ENCODE results near the gene ZNF407.

Gene ZNF407

DNA sequence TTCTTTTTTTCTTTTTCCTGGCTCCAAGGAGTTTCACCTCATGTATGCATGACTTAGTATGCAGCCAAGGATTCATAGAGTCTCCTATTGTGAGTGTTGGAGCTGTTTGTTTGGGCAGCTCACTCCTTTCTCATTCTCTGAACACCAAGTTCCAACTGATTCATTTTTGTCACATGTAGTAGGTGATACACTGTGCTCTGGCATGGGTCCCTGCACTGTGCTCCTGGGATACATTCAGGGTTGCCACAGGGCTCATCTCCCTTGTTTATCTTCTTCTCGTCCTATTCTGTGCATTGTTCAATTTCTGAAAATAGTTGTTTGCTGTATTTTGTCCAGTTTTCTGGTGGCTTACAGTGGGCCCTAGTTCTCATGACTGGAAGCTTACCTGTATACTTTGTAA, 96.8 kb downstream of the ZNF407 start:
- H3F3A ChIP-seq (ENCODE audit: insufficient read depth): no peaks in the 10 kb centered on the region
- H3K9me2 ChIP-seq (replicated peaks; ENCODE audit: insufficient read depth, low read length): no peaks in the 10 kb centered on the region
- no peaks in the 10 kb centered on the region for H4K20me1 ChIP-seq (ENCODE audit: low read depth, low read length)
- no peak overlapping the region for H3K4me2 ChIP-seq (ENCODE audit: low read depth, low read length, poor library complexity, severe bottlenecking)
- TF ChIP-seq, protein P1, sequence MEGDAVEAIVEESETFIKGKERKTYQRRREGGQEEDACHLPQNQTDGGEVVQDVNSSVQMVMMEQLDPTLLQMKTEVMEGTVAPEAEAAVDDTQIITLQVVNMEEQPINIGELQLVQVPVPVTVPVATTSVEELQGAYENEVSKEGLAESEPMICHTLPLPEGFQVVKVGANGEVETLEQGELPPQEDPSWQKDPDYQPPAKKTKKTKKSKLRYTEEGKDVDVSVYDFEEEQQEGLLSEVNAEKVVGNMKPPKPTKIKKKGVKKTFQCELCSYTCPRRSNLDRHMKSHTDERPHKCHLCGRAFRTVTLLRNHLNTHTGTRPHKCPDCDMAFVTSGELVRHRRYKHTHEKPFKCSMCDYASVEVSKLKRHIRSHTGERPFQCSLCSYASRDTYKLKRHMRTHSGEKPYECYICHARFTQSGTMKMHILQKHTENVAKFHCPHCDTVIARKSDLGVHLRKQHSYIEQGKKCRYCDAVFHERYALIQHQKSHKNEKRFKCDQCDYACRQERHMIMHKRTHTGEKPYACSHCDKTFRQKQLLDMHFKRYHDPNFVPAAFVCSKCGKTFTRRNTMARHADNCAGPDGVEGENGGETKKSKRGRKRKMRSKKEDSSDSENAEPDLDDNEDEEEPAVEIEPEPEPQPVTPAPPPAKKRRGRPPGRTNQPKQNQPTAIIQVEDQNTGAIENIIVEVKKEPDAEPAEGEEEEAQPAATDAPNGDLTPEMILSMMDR (IDR thresholded peaks at IDR 0.05; ENCODE audit: insufficient read depth, low read length, poor library complexity, severe bottlenecking): no peak
- TF ChIP-seq EZH2phosphoT487 (conservative IDR thresholded peaks at IDR 0.05; ENCODE audit: low read length): no peak
- no peak overlapping the region for H3K9ac ChIP-seq (ENCODE audit: low read length)
- H3K27ac ChIP-seq (ENCODE audit: low read depth, low read length): no peak overlapping the region
- H3K36me3 ChIP-seq (ENCODE audit: low read length): no peaks in the 10 kb centered on the region
- H3K4me3 ChIP-seq (ENCODE audit: insufficient read depth, low read length, poor library complexity, severe bottlenecking): no peak overlapping the region
- no peak overlapping the region for H2AFZ ChIP-seq (ENCODE audit: low read depth, low read length, severe bottlenecking)
- H3K9me3 ChIP-seq (ENCODE audit: insufficient read depth, low read length): no peaks in the 10 kb centered on the region
- H3K27me3 ChIP-seq (ENCODE audit: low read length): no peaks in the 10 kb centered on the region
- no peaks in the 10 kb centered on the region for H3K79me2 ChIP-seq (ENCODE audit: insufficient read depth, low read length)

DNA sequence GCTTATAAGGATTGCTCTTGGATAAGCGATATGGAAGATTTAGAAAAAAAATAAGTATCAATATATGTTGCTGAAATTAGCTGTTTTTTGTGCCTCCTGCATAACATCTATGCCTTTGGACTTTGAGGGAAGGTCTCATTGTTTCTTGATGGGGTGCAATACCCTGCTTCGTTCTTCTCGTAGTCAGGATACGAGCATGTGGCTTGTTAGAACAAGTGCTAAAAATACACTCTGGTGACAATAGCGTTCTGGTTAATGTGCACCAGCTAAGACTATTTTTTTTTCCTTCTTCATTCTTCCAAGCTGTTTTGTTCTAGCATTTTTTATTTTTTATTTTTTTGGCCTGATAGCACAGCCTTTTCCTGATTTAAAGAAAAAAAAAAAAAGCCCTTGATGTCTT, 97.5 kb downstream of the ZNF407 start:
- H3K79me2 ChIP-seq (ENCODE audit: insufficient read depth, low read length): no peaks in the 10 kb centered on the region
- H4K20me1 ChIP-seq (ENCODE audit: low read depth, low read length): no peaks in the 10 kb centered on the region
- no peaks in the 10 kb centered on the region for H3F3A ChIP-seq (ENCODE audit: insufficient read depth)
- no peaks in the 10 kb centered on the region for H3K9me2 ChIP-seq (replicated peaks; ENCODE audit: insufficient read depth, low read length)
- H2AFZ ChIP-seq (ENCODE audit: low read depth, low read length, severe bottlenecking): no peak overlapping the region
- no peaks in the 10 kb centered on the region for H3K36me3 ChIP-seq (ENCODE audit: low read length)
- no peak overlapping the region for H3K4me2 ChIP-seq (ENCODE audit: low read depth, low read length, poor library complexity, severe bottlenecking)
- no peaks in the 10 kb centered on the region for H3K9me3 ChIP-seq (ENCODE audit: insufficient read depth, low read length)
- H3K9ac ChIP-seq (ENCODE audit: low read length): no peak overlapping the region
- TF ChIP-seq, protein P1 (IDR thresholded peaks at IDR 0.05; ENCODE audit: insufficient read depth, low read length, poor library complexity, severe bottlenecking): no peak
- TF ChIP-seq EZH2phosphoT487 (conservative IDR thresholded peaks at IDR 0.05; ENCODE audit: low read length): no peak
- H3K4me3 ChIP-seq (ENCODE audit: insufficient read depth, low read length, poor library complexity, severe bottlenecking): no peak overlapping the region
- H3K27me3 ChIP-seq (ENCODE audit: low read length): no peaks in the 10 kb centered on the region
- no peak overlapping the region for H3K27ac ChIP-seq (ENCODE audit: low read depth, low read length)

DNA sequence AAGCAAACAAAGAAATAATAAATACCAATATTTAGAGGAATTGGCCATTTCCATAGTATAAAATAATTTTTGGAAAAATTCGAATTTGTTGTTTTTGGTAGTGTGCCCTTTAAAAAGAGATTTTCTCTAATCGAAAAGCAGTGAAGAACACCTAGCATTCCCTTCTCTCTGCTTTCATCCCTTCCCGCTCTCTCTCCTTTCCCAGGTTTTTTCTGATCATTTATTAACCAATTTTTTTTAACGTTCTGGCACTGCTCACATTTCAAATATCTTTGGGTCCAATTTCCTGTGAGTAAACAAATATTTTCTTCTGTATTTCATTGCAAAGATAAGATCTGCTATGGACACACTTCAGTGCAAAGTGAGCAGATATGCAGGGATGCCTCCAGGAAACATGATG, 101.2 kb downstream of the ZNF407 start:
- no peak for TF ChIP-seq EZH2phosphoT487 (conservative IDR thresholded peaks at IDR 0.05; ENCODE audit: low read length)
- TF ChIP-seq, protein P1 (IDR thresholded peaks at IDR 0.05; ENCODE audit: insufficient read depth, low read length, poor library complexity, severe bottlenecking): no peak
- H4K20me1 ChIP-seq (ENCODE audit: low read depth, low read length): no peaks in the 10 kb centered on the region
- H3K9me3 ChIP-seq (ENCODE audit: insufficient read depth, low read length): no peaks in the 10 kb centered on the region
- no peak overlapping the region for H3K27ac ChIP-seq (ENCODE audit: low read depth, low read length)
- no peaks in the 10 kb centered on the region for H3K9me2 ChIP-seq (replicated peaks; ENCODE audit: insufficient read depth, low read length)
- H3F3A ChIP-seq (ENCODE audit: insufficient read depth): no peaks in the 10 kb centered on the region
- H3K27me3 ChIP-seq (ENCODE audit: low read length): no peaks in the 10 kb centered on the region
- no peak overlapping the region for H3K9ac ChIP-seq (ENCODE audit: low read length)
- no peak overlapping the region for H2AFZ ChIP-seq (ENCODE audit: low read depth, low read length, severe bottlenecking)
- no peak overlapping the region for H3K4me2 ChIP-seq (ENCODE audit: low read depth, low read length, poor library complexity, severe bottlenecking)
- no peak overlapping the region for H3K4me3 ChIP-seq (ENCODE audit: insufficient read depth, low read length, poor library complexity, severe bottlenecking)
- H3K36me3 ChIP-seq (ENCODE audit: low read length): no peaks in the 10 kb centered on the region
- no peaks in the 10 kb centered on the region for H3K79me2 ChIP-seq (ENCODE audit: insufficient read depth, low read length)
